Right lobe of liver (tissue), 6 donors: ENCODE measurements around the gene KCNC1. TPM values are rescaled to one million over a fixed set of nuclear protein-coding genes. Genes with fewer than 3 reads are reported as not detected.

ENCODE experiments used
- ATAC-seq, 4 donors: fragments of 200-7000 bp; cut with Tn5 transposase; one replicate each; pipeline ENCODE4 v1.9.1; 2020; ENCODE audit warnings: mild to moderate bottlenecking in 4 of 4, moderate library complexity in 4 of 4
- DNase-seq, 3 donors: peaks; one replicate each; pipeline ENCODE4 v3.0.0-alpha.2; 2020
- H3K27ac ChIP-seq, 3 donors: fragments of 200-600 bp; one replicate each; pipeline ENCODE4 v1.8.0; 2022
- H3K27me3 ChIP-seq, 2 donors: fragments of 200-600 bp; one replicate each; pipeline ENCODE4 v1.8.0; 2022
- H3K36me3 ChIP-seq, 4 donors: fragments of 200-600 bp; sonication (generic) in 1 of 4; one replicate each; pipeline versions ENCODE4 v1.5.1 to v1.8.0; 2017 to 2022; ENCODE audit warnings: control low read depth in 1 of 4
- H3K4me1 ChIP-seq, 4 donors: fragments of 200-600 bp; sonication (generic) in 1 of 4; one replicate each; pipeline versions ENCODE4 v1.5.1 to v1.8.0; 2017 to 2022; ENCODE audit warnings: control low read depth in 1 of 4
- H3K4me3 ChIP-seq, 3 donors: fragments of 200-600 bp; one replicate each; pipeline ENCODE4 v1.8.0; 2022
- H3K9me3 ChIP-seq, 4 donors: fragments of 200-600 bp; sonication (generic) in 1 of 4; one replicate each; pipeline versions ENCODE4 v1.5.1 to v1.8.0; 2017 to 2022; ENCODE audit warnings: control low read depth in 1 of 4
- POLR2A ChIP-seq: fragments of 450-650 bp; IDR thresholded peaks from one replicate; pipeline ENCODE4 v1.6.1; 2017; ENCODE audit warnings: antibody characterized with exemption, mild to moderate bottlenecking
- WGBS: methylation state at CpG from one replicate; pipeline ENCODE4 v1.1.6; 2018; ENCODE audit warnings: low coverage, low lambda C conversion rate; ENCODE audit not compliant: insufficient coverage; ENCODE audit errors: missing lambda C conversion rate; 5-methylcytosine and 5-hydroxymethylcytosine counted together
- intact Hi-C, 2 donors: fragments of 100-400 bp; cut with DNase I; formaldehyde crosslinking; loops; one replicate each; pipeline versions ENCODE4 v1.11.2 to v1.14.1; 2022
- total RNA-seq, 6 experiments: library from RNA; depleted of rRNA in 2 of 6; stranded (reverse); fragments of >200 nt in 2 of 6; fragmentation: NEBNext Ultra II Directional in 3 of 6; extraction: Animal tissue kit (Norgen Biotek cat#: 25700) in 3 of 6; gene quantifications; one replicate each; pipeline versions ENCODE4 v1.1.0 to v1.2.4, GENCODE V29; 2016 to 2023
- TF ChIP-seq, protein P1 (sequence below), 4 donors: fragments of 200-600 bp in 3 of 4; fragments of 450-650 bp in 1 of 4; IDR thresholded peaks; one replicate each; pipeline versions ENCODE4 v1.5.1 to v1.8.0; 2016 to 2022; ENCODE audit warnings: antibody characterized with exemption in 4 of 4, mild to moderate bottlenecking in 2 of 4
- donor health status: DM: no; HTN: yes; CAD: no.
- donor health status: DM: no; HTN: no; CAD: no.
- donor health status: DM: no; HTN: no; CAD: no.
- donor health status: DM: no; HTN: yes; CAD: no.
- donor health status: DM: no; HTN: yes; CAD: no.

The KCNC1 gene
- total RNA-seq, 6 experiments from 2014 or later = not detected

GRCh38 chr11:17767301-17767885, 32.8 kb downstream of the KCNC1 start:
- Histone ChIP-seq H3K4me1 (peaks cover 0 to 13% (median 6%) of the 10 kb centered on the region in 4 donors), H3K9me3 (no peaks in the 10 kb centered on the region), H3K27me3 (no peaks in the 10 kb centered on the region), H3K27ac (no peak overlapping the region), H3K36me3 (no peaks in the 10 kb centered on the region), H3K4me3 (no peak overlapping the region)
- DNase-seq (peak in 1 of 3 donors; percentile 15), ATAC-seq (no peak)
- WGBS = 96% methylated on average over 5 of the region's 7 CpGs
- TF ChIP-seq, protein P1, sequence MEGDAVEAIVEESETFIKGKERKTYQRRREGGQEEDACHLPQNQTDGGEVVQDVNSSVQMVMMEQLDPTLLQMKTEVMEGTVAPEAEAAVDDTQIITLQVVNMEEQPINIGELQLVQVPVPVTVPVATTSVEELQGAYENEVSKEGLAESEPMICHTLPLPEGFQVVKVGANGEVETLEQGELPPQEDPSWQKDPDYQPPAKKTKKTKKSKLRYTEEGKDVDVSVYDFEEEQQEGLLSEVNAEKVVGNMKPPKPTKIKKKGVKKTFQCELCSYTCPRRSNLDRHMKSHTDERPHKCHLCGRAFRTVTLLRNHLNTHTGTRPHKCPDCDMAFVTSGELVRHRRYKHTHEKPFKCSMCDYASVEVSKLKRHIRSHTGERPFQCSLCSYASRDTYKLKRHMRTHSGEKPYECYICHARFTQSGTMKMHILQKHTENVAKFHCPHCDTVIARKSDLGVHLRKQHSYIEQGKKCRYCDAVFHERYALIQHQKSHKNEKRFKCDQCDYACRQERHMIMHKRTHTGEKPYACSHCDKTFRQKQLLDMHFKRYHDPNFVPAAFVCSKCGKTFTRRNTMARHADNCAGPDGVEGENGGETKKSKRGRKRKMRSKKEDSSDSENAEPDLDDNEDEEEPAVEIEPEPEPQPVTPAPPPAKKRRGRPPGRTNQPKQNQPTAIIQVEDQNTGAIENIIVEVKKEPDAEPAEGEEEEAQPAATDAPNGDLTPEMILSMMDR (IDR thresholded peaks at IDR 0.05) = no peak
- TF ChIP-seq POLR2A = no peak
- intact Hi-C loops = no loop called here

GRCh38 chr11:17767914-17768313, 33.3 kb downstream of the KCNC1 start:
- Histone ChIP-seq H3K9me3 (no peaks in the 10 kb centered on the region), H3K4me3 (no peak overlapping the region), H3K27me3 (no peaks in the 10 kb centered on the region), H3K36me3 (no peaks in the 10 kb centered on the region), H3K27ac (no peak overlapping the region), H3K4me1 (peaks cover 0 to 13% (median 6%) of the 10 kb centered on the region in 4 donors)
- TF ChIP-seq, protein P1 (IDR thresholded peaks at IDR 0.05) = no peak
- TF ChIP-seq POLR2A = no peak
- DNase-seq (peak in 1 of 3 donors; percentile 15), ATAC-seq (no peak)
- no CpG with 5 or more reads among the region's 2 CpGs for WGBS
- intact Hi-C loops = no loop called here

GRCh38 chr11:17768547-17768946, 34.0 kb downstream of the KCNC1 start:
- H3K4me3 ChIP-seq = no peak overlapping the region
- no peak overlapping the region for H3K27ac ChIP-seq
- WGBS = no CpG with 5 or more reads among the region's 7 CpGs
- peaks cover 0 to 13% (median 6%) of the 10 kb centered on the region in 4 donors for H3K4me1 ChIP-seq
- ATAC-seq = no peak
- H3K27me3 ChIP-seq = no peaks in the 10 kb centered on the region
- DNase-seq = no peak
- intact Hi-C loops = no loop called here
- no peaks in the 10 kb centered on the region for H3K36me3 ChIP-seq
- no peaks in the 10 kb centered on the region for H3K9me3 ChIP-seq
- TF ChIP-seq, protein P1 (IDR thresholded peaks at IDR 0.05) = no peak
- no peak for TF ChIP-seq POLR2A

GRCh38 chr11:17769218-17769617, 34.6 kb downstream of the KCNC1 start:
- Histone ChIP-seq H3K36me3 (no peaks in the 10 kb centered on the region), H3K4me3 (no peak overlapping the region), H3K4me1 (peaks cover 0 to 13% (median 6%) of the 10 kb centered on the region in 4 donors), H3K27ac (no peak overlapping the region), H3K9me3 (no peaks in the 10 kb centered on the region), H3K27me3 (no peaks in the 10 kb centered on the region)
- intact Hi-C loops = no loop called here
- no peak for TF ChIP-seq POLR2A
- TF ChIP-seq, protein P1 (IDR thresholded peaks at IDR 0.05) = no peak
- ATAC-seq (no peak), DNase-seq (no peak)
- 100% methylated on average over 1 of the region's 1 CpG for WGBS
